NCI-H2227 (cell line): ENCODE measurements around the gene SMARCB1.
"Not testable (repeated sequence)": the region's sequence is repeated elsewhere in the genome, so short reads cannot be mapped to it uniquely, and the experiment has no call there.

Experiments
- DNase-seq: peaks from one replicate; lab custom pipeline; 2025; ENCODE audit not compliant: unreplicated experiment; lab: John Stamatoyannopoulos, UW

The SMARCB1 gene

GRCh38 chr22:23844739-23845202 is 58.0 kb downstream of the SMARCB1 start:
- no peak for DNase-seq

GRCh38 chr22:23845265-23846080 is 58.7 kb downstream of the SMARCB1 start:
- DNase-seq = no peak

- DNase-seq = no peak
Observed at GRCh38 chr22:23846081-23846469, 59.3 kb downstream of the SMARCB1 start.

- no peak for DNase-seq
Observed at GRCh38 chr22:23847310-23847920, 60.6 kb downstream of the SMARCB1 start.

- DNase-seq = no peak
Observed at GRCh38 chr22:23847991-23848864, 61.5 kb downstream of the SMARCB1 start.

GRCh38 chr22:23849009-23850006 is 62.5 kb downstream of the SMARCB1 start:
- peak; percentile 89 for DNase-seq

- no peak for DNase-seq
Observed at GRCh38 chr22:23850136-23850611, 63.4 kb downstream of the SMARCB1 start.

- DNase-seq = peak; percentile 49
Observed at GRCh38 chr22:23856721-23857605, 70.2 kb downstream of the SMARCB1 start.

GRCh38 chr22:23857606-23858483 is 71.1 kb downstream of the SMARCB1 start, which contains the start of gene SLC2A11:
Gene SLC2A11 (plus strand): TSS chr22:23857875. CDS start chr22:23858000, 125 bp downstream.
- DNase-seq = peak; percentile 98

- no peak for DNase-seq
Observed at GRCh38 chr22:23858484-23858815, 71.7 kb downstream of the SMARCB1 start.

- no peak for DNase-seq
Observed at GRCh38 chr22:23859201-23859600, 72.4 kb downstream of the SMARCB1 start.

- DNase-seq = not testable (repeated sequence)
Observed at GRCh38 chr22:23860187-23860586, 73.4 kb downstream of the SMARCB1 start.

- DNase-seq = peak; percentile 53
Observed at GRCh38 chr22:23862103-23862502, 75.3 kb downstream of the SMARCB1 start.

GRCh38 chr22:23864499-23865154 is 77.9 kb downstream of the SMARCB1 start:
- DNase-seq = not testable (repeated sequence)

GRCh38 chr22:23868580-23868979 is 81.8 kb downstream of the SMARCB1 start:
- no peak for DNase-seq

- no peak for DNase-seq
Observed at GRCh38 chr22:23874871-23875270, 88.1 kb downstream of the SMARCB1 start.

- DNase-seq = no peak
Observed at GRCh38 chr22:23875801-23876200, 89.0 kb downstream of the SMARCB1 start.

GRCh38 chr22:23877566-23877965 is 90.8 kb downstream of the SMARCB1 start:
- DNase-seq = no peak
